ENCODE measurements around the gene GPR45. TPM values are rescaled to one million over a fixed set of nuclear protein-coding genes. Genes with fewer than 3 reads are reported as not detected.

GPR45 gene
- total RNA-seq, 2 donors from 2014 or later = not detected

Other genes starting within 250 kb of the GPR45 start
- gene MRPS9, start 203.7 kb upstream of the GPR45 start, total RNA-seq = 10 to 100 TPM; 12.2 to 13.2 TPM
- gene TGFBRAP1, start 88.0 kb downstream of the GPR45 start, total RNA-seq = 10 to 100 TPM; 11.2 to 12.9 TPM
- gene C2orf49, start 95.8 kb downstream of the GPR45 start, total RNA-seq = 10 to 100 TPM in 1 of 2 donors, 1 to 10 TPM in 1; 7.9 to 15.3 TPM
- 10 to 100 TPM in 1 of 2 donors, 1 to 10 TPM in 1; 3.6 to 21.8 TPM for gene FHL2, start 157.3 kb downstream of the GPR45 start, total RNA-seq

Data from body of pancreas (tissue), 2 donors.